ENCODE data around the gene NFATC2IP. TPM values are rescaled to one million over a fixed set of nuclear protein-coding genes. Genes with fewer than 3 reads are reported as not detected.
A peak's percentile ranks its signal among the peaks of the same experiment; 100 is the strongest.

The NFATC2IP gene
- total and polyA plus RNA-seq, 9 of the 15 experiments (the other 6 are each of a cell fraction or from before 2014, with no cell fraction given) = 15.6 to 106 (median 46.9) TPM

DNA sequence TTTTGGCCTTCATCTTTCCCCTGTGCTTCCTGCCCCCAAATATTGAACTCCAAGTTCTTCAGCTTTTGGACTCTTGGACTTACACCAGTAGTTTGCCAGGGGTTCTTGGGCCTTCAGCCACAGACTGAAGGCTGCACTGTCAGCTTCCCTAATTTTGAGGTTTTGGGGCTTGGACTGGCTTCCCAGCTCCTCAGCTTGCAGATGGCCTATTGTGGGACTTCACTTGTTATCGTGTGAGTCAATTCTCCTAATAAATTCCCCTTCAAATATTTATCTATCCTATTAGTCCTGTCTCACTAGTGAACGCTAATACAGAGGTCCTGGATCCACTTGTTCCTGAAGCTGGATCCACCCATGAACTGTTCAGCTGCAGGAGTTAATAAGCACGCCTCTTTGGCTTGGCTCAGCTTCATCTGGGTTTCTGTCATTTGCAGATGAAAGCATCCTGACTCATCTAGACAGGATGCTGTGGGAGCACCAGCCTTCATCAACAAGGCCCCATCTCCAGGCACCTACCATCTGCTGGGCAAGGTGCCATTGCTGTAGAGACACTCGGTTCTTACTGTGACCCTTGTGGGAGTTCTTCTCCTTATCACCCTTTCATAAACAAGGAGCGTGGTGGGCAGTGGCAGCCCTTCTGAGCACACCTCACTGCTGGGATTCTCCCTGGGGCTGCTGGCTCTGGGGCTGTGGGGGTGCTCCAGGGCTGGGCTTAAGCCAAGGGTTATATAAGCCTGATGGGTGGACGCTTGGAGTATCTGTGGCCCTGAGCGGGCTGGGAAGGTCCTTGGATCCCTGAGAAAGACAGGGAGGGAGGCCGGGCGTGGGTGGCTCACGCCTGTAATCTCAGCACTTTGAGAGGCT lies 57.2 kb downstream of the NFATC2IP start (continued):
- TF ChIP-seq BCLAF1 (IDR thresholded peaks at IDR 0.05; ENCODE audit: borderline replicate concordance in 1 of 2, control insufficient read depth in 1 of 2, low read depth in 2 of 2, low read length in 1 of 2) = no peak
- TF ChIP-seq MCM7 (IDR thresholded peaks at IDR 0.05) = no peak
- TF ChIP-seq POLR2G (IDR thresholded peaks at IDR 0.05; ENCODE audit: low read depth, low read length) = 0 out of 2 replicates have a peak, but pooled peaks have one; percentile 29
- no peak for TF ChIP-seq ETV5 (CRISPR knock-in tag; IDR thresholded peaks at IDR 0.05; ENCODE audit: low read depth)
- TF ChIP-seq MBD2 (IDR thresholded peaks at IDR 0.05; ENCODE audit: borderline replicate concordance, low read depth) = 0 out of 2 replicates have a peak, but pooled peaks have one; percentile 11
- no peak for TF ChIP-seq ZNF184 (CRISPR knock-in tag; IDR thresholded peaks at IDR 0.05)
- TF ChIP-seq MITF (IDR thresholded peaks at IDR 0.05) = no peak
- TF ChIP-seq KLF16 (IDR thresholded peaks at IDR 0.05) = no peak; the same call in 1 of the 2 replicates
- TF ChIP-seq, protein P1, sequence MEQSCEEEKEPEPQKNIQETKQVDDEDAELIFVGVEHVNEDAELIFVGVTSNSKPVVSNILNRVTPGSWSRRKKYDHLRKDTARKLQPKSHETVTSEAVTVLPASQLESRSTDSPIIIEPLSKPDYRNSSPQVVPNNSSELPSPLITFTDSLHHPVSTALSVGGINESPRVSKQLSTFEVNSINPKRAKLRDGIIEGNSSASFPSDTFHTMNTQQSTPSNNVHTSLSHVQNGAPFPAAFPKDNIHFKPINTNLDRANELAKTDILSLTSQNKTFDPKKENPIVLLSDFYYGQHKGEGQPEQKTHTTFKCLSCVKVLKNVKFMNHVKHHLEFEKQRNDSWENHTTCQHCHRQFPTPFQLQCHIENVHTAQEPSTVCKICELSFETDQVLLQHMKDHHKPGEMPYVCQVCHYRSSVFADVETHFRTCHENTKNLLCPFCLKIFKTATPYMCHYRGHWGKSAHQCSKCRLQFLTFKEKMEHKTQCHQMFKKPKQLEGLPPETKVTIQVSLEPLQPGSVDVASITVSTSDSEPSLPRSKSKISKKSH (CRISPR knock-in tag; IDR thresholded peaks at IDR 0.05) = no peak
- TF ChIP-seq MTA3 (IDR thresholded peaks at IDR 0.05; ENCODE audit: borderline replicate concordance) = 0 out of 2 replicates have a peak, but pooled peaks have one; percentile 23
- TF ChIP-seq ZNF584 (CRISPR knock-in tag; IDR thresholded peaks at IDR 0.05; ENCODE audit: low read depth) = no peak
- no peak for TF ChIP-seq ZFP91 (CRISPR knock-in tag; IDR thresholded peaks at IDR 0.05)
- no peak for TF ChIP-seq MCM5 (IDR thresholded peaks at IDR 0.05; ENCODE audit: low read depth)
- no peak for TF ChIP-seq GATA2 (CRISPR knock-in tag; IDR thresholded peaks at IDR 0.05)
- TF ChIP-seq NFXL1 (CRISPR knock-in tag; IDR thresholded peaks at IDR 0.05) = no peak
- TF ChIP-seq RBM22 (IDR thresholded peaks at IDR 0.05; ENCODE audit: low read depth, low read length, poor library complexity, severe bottlenecking) = no peak
- TF ChIP-seq, protein P2, sequence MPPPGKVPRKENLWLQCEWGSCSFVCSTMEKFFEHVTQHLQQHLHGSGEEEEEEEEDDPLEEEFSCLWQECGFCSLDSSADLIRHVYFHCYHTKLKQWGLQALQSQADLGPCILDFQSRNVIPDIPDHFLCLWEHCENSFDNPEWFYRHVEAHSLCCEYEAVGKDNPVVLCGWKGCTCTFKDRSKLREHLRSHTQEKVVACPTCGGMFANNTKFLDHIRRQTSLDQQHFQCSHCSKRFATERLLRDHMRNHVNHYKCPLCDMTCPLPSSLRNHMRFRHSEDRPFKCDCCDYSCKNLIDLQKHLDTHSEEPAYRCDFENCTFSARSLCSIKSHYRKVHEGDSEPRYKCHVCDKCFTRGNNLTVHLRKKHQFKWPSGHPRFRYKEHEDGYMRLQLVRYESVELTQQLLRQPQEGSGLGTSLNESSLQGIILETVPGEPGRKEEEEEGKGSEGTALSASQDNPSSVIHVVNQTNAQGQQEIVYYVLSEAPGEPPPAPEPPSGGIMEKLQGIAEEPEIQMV (tag; conservative IDR thresholded peaks at IDR 0.05; ENCODE audit: low read depth) = no peak
- no peak for TF ChIP-seq ZNF431 (CRISPR knock-in tag; IDR thresholded peaks at IDR 0.05)

Measured in K562 (cell line).